ENCODE results near the gene TPI1.
"Not testable (repeated sequence)": the region's sequence is repeated elsewhere in the genome, so short reads cannot be mapped to it uniquely, and the experiment has no call there.

DNA sequence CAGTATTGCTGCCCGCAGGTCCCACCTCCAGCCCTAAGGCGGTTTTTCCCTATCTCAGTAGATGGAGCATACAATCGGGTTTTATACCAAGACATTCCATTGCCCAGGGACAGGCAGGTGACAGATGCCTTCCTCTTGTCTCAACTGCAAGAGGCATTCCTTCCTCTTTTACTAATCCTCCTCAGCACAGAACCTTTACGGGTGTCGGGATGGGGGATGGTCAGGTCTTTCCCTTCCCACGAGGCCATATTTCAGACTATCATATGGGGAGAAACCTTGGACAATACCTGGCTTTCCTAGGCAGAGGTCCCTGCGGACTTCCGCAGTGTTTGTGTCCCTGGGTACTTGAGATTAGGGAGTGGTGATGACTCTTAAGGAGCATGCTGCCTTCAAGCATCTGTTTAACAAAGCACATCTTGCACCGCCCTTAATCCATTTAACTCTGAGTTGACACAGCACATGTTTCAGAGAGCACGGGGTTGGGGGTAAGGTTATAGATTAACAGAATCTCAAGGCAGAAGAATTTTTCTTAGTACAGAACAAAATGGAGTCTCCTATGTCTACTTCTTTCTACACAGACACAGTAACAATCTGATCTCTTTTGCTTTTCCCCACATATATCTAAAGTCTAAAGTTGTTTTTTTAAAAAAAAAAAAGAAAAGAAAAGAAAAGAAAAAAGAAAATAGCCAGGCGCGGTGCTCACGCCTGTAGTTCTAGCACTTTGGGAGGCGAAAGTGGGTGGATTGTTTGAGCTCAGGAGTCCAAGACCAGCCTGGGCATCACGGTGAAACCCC lies 19.1 kb downstream of the TPI1 start:
- TF ChIP-seq, protein P1, sequence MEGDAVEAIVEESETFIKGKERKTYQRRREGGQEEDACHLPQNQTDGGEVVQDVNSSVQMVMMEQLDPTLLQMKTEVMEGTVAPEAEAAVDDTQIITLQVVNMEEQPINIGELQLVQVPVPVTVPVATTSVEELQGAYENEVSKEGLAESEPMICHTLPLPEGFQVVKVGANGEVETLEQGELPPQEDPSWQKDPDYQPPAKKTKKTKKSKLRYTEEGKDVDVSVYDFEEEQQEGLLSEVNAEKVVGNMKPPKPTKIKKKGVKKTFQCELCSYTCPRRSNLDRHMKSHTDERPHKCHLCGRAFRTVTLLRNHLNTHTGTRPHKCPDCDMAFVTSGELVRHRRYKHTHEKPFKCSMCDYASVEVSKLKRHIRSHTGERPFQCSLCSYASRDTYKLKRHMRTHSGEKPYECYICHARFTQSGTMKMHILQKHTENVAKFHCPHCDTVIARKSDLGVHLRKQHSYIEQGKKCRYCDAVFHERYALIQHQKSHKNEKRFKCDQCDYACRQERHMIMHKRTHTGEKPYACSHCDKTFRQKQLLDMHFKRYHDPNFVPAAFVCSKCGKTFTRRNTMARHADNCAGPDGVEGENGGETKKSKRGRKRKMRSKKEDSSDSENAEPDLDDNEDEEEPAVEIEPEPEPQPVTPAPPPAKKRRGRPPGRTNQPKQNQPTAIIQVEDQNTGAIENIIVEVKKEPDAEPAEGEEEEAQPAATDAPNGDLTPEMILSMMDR (IDR thresholded peaks at IDR 0.05): not testable (repeated sequence)
- TF ChIP-seq POLR2A, EP300 (IDR thresholded peaks at IDR 0.05): not testable (repeated sequence)
